GM12872 (cell line): Measurements from ENCODE around the gene MIOS.

Experiments used
- CTCF ChIP-seq: IDR thresholded peaks from 3 replicates; pipeline ENCODE4 v1.5.1; 2011; ENCODE audit warnings: low read depth, mild to moderate bottlenecking, low read length, moderate library complexity; ENCODE audit not compliant: insufficient read depth

MIOS gene

GRCh38 chr7:7566651-7567611 lies at the start of gene MIOS:
Gene MIOS (plus strand): TSS chr7:7566884. CDS start chr7:7572476, 5,592 bp downstream.
- TF ChIP-seq CTCF, result no peak

- TF ChIP-seq CTCF, result no peak
Observed at GRCh38 chr7:7517754-7518153, 48.9 kb upstream of the MIOS start.

- TF ChIP-seq CTCF, result no peak
Observed at GRCh38 chr7:7519056-7519455, 47.6 kb upstream of the MIOS start.

- no peak for TF ChIP-seq CTCF
Observed at GRCh38 chr7:7519528-7519927, 47.2 kb upstream of the MIOS start.

GRCh38 chr7:7521259-7521658 lies 45.4 kb upstream of the MIOS start:
- TF ChIP-seq CTCF, result no peak

GRCh38 chr7:7522421-7522820 lies 44.3 kb upstream of the MIOS start:
- no peak for TF ChIP-seq CTCF

GRCh38 chr7:7524121-7524520 lies 42.6 kb upstream of the MIOS start:
- TF ChIP-seq CTCF, result no peak
